ENCODE measurements around the gene UBE2E2.

The UBE2E2 gene

DNA sequence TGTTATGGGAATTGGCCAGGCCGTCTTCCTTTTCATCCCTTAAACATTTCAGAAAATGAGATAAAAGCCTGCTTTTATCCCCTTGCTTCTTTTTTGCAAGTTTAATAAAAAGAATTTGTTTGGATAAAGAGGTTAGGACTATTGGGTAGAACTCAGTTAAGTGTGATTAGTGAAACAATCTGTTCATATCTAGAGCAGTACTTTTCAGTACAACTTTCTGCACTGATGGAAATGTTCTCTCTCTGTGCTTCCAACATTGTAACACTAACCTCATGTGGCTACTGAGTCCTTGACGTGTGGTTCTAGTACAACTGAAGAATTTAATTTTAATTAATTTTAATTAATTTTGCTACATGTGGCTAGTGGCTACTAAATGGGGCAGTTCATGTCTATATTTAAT is 246.9 kb downstream of the UBE2E2 start:
- DNase-seq: no peak

GRCh38 chr3:23450806-23451205 is 247.7 kb downstream of the UBE2E2 start:
- DNase-seq: no peak

- no peak for DNase-seq
Measured at GRCh38 chr3:23452408-23452807, 249.3 kb downstream of the UBE2E2 start.

DNA sequence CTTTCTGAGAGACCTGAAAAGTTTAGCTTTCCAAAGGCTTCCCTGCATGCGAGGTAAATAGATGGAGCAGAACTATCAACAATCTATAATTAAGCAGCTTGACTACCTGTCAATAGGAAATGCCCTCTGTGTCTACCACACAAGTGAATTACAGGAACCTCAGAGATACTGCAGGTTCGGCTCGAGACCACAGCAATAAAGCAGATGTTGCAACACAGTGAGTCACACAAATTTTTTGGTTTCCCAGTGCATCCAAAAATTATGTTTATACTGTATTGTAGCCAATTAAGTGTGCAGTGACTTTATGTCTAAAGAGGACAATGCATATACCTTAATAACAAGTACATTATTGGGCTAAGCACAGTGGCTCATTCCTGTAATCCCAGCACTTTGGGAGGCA is 252.0 kb downstream of the UBE2E2 start:
- no peak for DNase-seq

- no peak for DNase-seq
Measured at GRCh38 chr3:23455775-23456174, 252.6 kb downstream of the UBE2E2 start.

GRCh38 chr3:23457697-23458096 is 254.6 kb downstream of the UBE2E2 start:
- DNase-seq: no peak

DNA sequence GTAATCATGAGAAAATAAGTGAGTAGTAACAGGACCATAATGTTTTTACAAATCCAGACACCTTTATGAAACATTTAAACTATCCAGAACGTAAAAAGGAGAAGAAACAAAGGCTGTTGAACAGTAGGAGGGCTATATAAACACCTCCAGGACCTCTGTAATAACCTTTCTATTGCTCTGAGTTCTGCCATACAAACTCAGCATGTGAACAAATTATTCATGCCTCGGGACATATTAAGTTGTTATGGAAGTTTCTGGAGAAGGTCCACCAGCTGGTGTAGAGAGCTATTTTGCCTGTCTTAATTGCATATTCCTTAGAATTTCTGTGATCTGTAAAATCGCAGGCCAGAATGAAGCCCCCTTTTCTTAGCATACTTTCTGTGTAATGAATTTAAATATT is 256.3 kb downstream of the UBE2E2 start:
- no peak for DNase-seq

- no peak for DNase-seq
Measured at GRCh38 chr3:23459889-23460546, 256.9 kb downstream of the UBE2E2 start.

GRCh38 chr3:23461069-23461468 is 257.9 kb downstream of the UBE2E2 start:
- no peak for DNase-seq

- no peak for DNase-seq
Measured at GRCh38 chr3:23463791-23464190, 260.7 kb downstream of the UBE2E2 start.

DNA sequence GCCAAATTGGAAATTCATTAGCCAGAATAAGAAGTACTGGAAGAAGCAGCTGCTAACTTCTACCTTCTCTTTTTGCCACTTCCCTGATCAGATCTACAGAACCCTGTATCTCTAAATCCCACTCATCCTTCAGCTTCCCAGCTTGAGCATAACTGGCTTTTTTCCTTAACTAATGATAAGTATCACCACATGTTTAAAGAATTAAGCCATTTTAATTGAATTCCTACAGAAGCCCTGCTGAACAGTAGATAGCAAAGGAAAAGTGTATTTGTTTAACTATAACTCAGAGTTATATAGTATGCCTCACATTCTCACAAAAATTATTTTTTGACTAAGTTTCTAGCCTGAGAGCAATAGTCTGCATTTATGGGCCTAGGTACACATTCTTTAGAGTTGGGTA is 262.4 kb downstream of the UBE2E2 start:
- DNase-seq: no peak

GRCh38 chr3:23468203-23468602 is 265.1 kb downstream of the UBE2E2 start:
- no peak for DNase-seq

DNA sequence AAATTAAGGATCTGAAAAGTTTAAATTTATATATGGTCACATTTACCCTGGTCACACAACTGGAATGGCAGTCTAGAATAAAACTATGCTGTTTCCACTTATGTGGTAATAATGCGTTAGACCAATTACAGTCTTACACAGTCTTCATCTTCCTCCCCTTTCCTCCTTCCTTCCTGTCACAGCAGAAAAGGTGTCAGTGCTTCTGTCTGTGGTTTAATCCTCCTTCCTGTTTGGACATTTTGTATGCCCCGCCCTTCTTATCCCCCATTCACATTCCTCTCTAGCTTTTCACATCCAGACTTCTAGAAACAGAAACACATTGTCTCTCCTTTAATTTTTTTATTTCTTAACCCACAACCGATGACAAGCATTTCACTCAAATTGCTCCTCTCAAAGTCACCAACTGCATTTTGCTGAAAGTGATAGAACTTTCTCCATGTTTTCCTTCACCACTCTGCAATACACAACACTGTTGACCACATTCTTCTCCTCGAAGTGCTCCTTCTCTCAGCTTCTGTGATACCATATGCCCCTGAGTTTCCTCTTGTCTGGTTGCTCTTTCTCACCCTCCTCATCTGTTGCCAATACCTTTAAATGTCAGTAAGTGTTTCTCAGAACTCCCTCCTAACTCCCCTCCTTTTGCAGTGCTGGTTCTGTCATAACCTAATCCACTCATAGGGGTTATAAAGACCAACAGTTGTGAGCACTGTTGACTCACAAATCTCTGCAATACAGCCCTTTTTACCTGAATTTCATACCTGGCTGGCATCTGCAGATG is 271.6 kb downstream of the UBE2E2 start:
- DNase-seq: no peak

- DNase-seq: no peak
Measured at GRCh38 chr3:23475446-23475845, 272.3 kb downstream of the UBE2E2 start.

DNA sequence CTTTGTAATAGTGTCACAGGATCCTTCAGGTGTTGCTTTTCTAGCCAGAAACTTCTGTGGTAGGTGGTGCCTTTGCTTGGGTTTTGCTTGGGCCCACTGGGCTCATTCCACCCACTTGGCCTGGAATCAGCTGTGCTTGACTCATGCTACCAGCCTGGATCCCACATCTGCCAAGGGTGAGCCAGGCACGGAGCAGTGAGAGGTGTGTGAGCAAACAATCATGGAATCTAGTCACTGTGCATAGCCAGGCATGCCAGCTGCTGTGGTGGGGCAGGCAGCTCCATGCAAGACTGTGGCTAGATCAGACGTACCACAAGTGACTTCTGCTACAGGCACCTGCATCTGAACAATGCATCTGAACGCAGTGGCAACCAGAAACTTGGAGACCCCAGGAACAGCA is 275.9 kb downstream of the UBE2E2 start:
- no peak for DNase-seq

GRCh38 chr3:23479615-23480328 is 276.6 kb downstream of the UBE2E2 start:
- no peak for DNase-seq

- no peak for DNase-seq
Measured at GRCh38 chr3:23480329-23480714, 277.2 kb downstream of the UBE2E2 start.

- DNase-seq: no peak
Measured at GRCh38 chr3:23481011-23481615, 278.0 kb downstream of the UBE2E2 start.

GRCh38 chr3:23481616-23482278 is 278.6 kb downstream of the UBE2E2 start:
- no peak for DNase-seq

- no peak for DNase-seq
Measured at GRCh38 chr3:23484386-23484785, 281.3 kb downstream of the UBE2E2 start.

GRCh38 chr3:23485922-23486321 is 282.8 kb downstream of the UBE2E2 start:
- DNase-seq: no peak

DNA sequence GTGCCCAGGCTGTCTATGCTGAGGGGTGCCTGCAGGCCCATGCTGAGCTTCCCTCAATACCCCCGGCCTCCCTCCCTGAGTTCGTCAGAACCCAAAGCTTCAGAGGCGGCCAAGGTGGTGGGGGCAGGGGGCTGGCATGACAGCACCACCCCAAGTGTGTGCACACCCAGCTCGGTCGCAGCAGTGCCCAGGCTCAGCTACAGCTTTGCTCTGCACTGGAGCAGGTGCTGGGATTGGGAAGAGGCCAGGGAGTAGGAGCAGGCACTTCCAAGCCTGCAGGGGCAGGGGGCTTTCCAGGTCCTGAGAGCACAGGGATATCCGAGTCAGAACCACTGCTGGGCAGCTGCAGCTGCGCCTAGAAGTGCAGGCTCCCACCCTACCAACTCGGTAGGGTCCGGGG is 283.9 kb downstream of the UBE2E2 start:
- no peak for DNase-seq

- no peak for DNase-seq
Measured at GRCh38 chr3:23488618-23489017, 285.5 kb downstream of the UBE2E2 start.
